SK-N-SH treated with all-trans-retinoic acid at 6 μM for 48 hours (cell line): Measurements from ENCODE around the gene SLC35A1.

ENCODE experiments used
- ATAC-seq: fragments of 200-7000 bp; cut with Tn5 transposase; 3 replicates; pipeline ENCODE4 v1.9.1; 2020; ENCODE audit warnings: mild to moderate bottlenecking, moderate library complexity
- ARNTL ChIP-seq: fragments of 450-650 bp; formaldehyde crosslinking; IDR thresholded peaks from 2 replicates; pipeline ENCODE4 v1.5.0; 2020; ENCODE audit warnings: low read depth, mild to moderate bottlenecking, moderate library complexity, borderline replicate concordance
- BACH2 ChIP-seq: fragments of 250-450 bp; sonication (Bioruptor Pico); IDR thresholded peaks from 2 replicates; pipeline ENCODE4 v1.9.0; 2021; ENCODE audit warnings: mild to moderate bottlenecking, borderline replicate concordance
- CREB5 ChIP-seq: fragments of 250-450 bp; sonication (Bioruptor Pico); IDR thresholded peaks from 2 replicates; pipeline ENCODE4 v1.5.1; 2020; ENCODE audit warnings: low read depth, mild to moderate bottlenecking, moderate library complexity
- CSDC2 ChIP-seq: fragments of 250-450 bp; sonication (Bioruptor Pico); IDR thresholded peaks from 2 replicates; pipeline ENCODE4 v1.5.0; 2020; ENCODE audit warnings: mild to moderate bottlenecking, moderate library complexity
- ESRRG ChIP-seq: fragments of 250-450 bp; sonication (Bioruptor Pico); IDR thresholded peaks from 2 replicates; pipeline ENCODE4 v1.6.1; 2021; ENCODE audit warnings: mild to moderate bottlenecking
- GLIS3 ChIP-seq: fragments of 250-450 bp; sonication (Bioruptor Pico); IDR thresholded peaks from 2 replicates; pipeline ENCODE4 v1.5.0; 2020; ENCODE audit warnings: mild to moderate bottlenecking, moderate library complexity
- ISL1 ChIP-seq: fragments of 250-450 bp; sonication (Bioruptor Pico); IDR thresholded peaks from 2 replicates; pipeline ENCODE4 v2.1.2; 2022; ENCODE audit warnings: mild to moderate bottlenecking, moderate library complexity
- OSR1 ChIP-seq: fragments of 250-450 bp; sonication (Bioruptor Pico); IDR thresholded peaks from 2 replicates; pipeline ENCODE4 v1.8.0; 2022; ENCODE audit warnings: moderate library complexity, mild to moderate bottlenecking, inconsistent platforms
- PATZ1 ChIP-seq: fragments of 250-450 bp; sonication (Bioruptor Pico); IDR thresholded peaks from 2 replicates; pipeline ENCODE4 v1.8.0; 2020; ENCODE audit warnings: mild to moderate bottlenecking, moderate library complexity, borderline replicate concordance
- PPARA ChIP-seq: fragments of 250-450 bp; sonication (Bioruptor Pico); IDR thresholded peaks from 2 replicates; pipeline ENCODE4 v1.5.0; 2020; ENCODE audit warnings: mild to moderate bottlenecking, borderline replicate concordance
- RARB ChIP-seq: fragments of 250-450 bp; sonication (Bioruptor Pico); IDR thresholded peaks from 2 replicates; pipeline ENCODE4 v1.8.0; 2021; ENCODE audit warnings: mild to moderate bottlenecking, moderate library complexity
- SNAI2 ChIP-seq: fragments of 250-450 bp; sonication (Bioruptor Pico); IDR thresholded peaks from 2 replicates; pipeline ENCODE4 v1.5.0; 2020; ENCODE audit warnings: mild to moderate bottlenecking, moderate library complexity
- TCF4 ChIP-seq: fragments of 250-450 bp; sonication (Bioruptor Pico); IDR thresholded peaks from 2 replicates; pipeline ENCODE4 v1.8.0; 2021; ENCODE audit warnings: mild to moderate bottlenecking, moderate library complexity, borderline replicate concordance
- TOX ChIP-seq: fragments of 250-450 bp; sonication (Bioruptor Pico); IDR thresholded peaks from 2 replicates; pipeline ENCODE4 v1.8.0; 2021; ENCODE audit warnings: mild to moderate bottlenecking, moderate library complexity, borderline replicate concordance
- ZC3H10 ChIP-seq: fragments of 250-450 bp; sonication (Bioruptor Pico); IDR thresholded peaks from 2 replicates; pipeline ENCODE4 v1.5.1; 2021; ENCODE audit warnings: mild to moderate bottlenecking, moderate library complexity
- ZFP3 ChIP-seq: fragments of 250-450 bp; sonication (Bioruptor Pico); IDR thresholded peaks from 2 replicates; pipeline ENCODE4 v1.5.0; 2020; ENCODE audit warnings: mild to moderate bottlenecking, moderate library complexity
- ZFP30 ChIP-seq: fragments of 450-650 bp; formaldehyde crosslinking; IDR thresholded peaks from 2 replicates; pipeline ENCODE4 v1.5.0; 2022; ENCODE audit warnings: mild to moderate bottlenecking, moderate library complexity
- ZNF565 ChIP-seq: fragments of 450-650 bp; formaldehyde crosslinking; conservative IDR thresholded peaks from 2 replicates; pipeline ENCODE4 v1.5.0; 2020; ENCODE audit warnings: low read depth, mild to moderate bottlenecking, moderate library complexity
- ZNF70 ChIP-seq: fragments of 450-650 bp; formaldehyde crosslinking; IDR thresholded peaks from 2 replicates; pipeline ENCODE4 v1.5.0; 2020; ENCODE audit warnings: mild to moderate bottlenecking, moderate library complexity
- ZNF8 ChIP-seq: fragments of 450-650 bp; formaldehyde crosslinking; IDR thresholded peaks from 2 replicates; pipeline ENCODE4 v1.5.0; 2020; ENCODE audit warnings: mild to moderate bottlenecking, moderate library complexity
- TF ChIP-seq, protein P1 (sequence below): fragments of 250-450 bp; sonication (Bioruptor Pico); IDR thresholded peaks from 2 replicates; pipeline ENCODE4 v1.8.0; 2021; ENCODE audit warnings: low read depth, mild to moderate bottlenecking, moderate library complexity, borderline replicate concordance
- TF ChIP-seq, protein P2 (sequence below): fragments of 250-450 bp; sonication (Bioruptor Pico); IDR thresholded peaks from 2 replicates; pipeline ENCODE4 v1.5.0; 2020; ENCODE audit warnings: mild to moderate bottlenecking, moderate library complexity
- TF ChIP-seq, protein P3 (sequence below): fragments of 250-450 bp; sonication (Bioruptor Pico); IDR thresholded peaks from 2 replicates; pipeline ENCODE4 v1.5.1; 2021; ENCODE audit warnings: mild to moderate bottlenecking, moderate library complexity

Gene SLC35A1

GRCh38 chr6:87430499-87430898, 42.3 kb upstream of the SLC35A1 start:
- TF ChIP-seq, protein P1, sequence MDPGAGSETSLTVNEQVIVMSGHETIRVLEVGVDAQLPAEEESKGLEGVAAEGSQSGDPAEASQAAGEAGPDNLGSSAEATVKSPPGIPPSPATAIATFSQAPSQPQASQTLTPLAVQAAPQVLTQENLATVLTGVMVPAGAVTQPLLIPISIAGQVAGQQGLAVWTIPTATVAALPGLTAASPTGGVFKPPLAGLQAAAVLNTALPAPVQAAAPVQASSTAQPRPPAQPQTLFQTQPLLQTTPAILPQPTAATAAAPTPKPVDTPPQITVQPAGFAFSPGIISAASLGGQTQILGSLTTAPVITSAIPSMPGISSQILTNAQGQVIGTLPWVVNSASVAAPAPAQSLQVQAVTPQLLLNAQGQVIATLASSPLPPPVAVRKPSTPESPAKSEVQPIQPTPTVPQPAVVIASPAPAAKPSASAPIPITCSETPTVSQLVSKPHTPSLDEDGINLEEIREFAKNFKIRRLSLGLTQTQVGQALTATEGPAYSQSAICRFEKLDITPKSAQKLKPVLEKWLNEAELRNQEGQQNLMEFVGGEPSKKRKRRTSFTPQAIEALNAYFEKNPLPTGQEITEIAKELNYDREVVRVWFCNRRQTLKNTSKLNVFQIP (CRISPR knock-in tag), result no peak
- no peak for ATAC-seq

- TF ChIP-seq CSDC2 (CRISPR knock-in tag) (no peak), ESRRG (no peak), ZFP30 (CRISPR knock-in tag) (no peak), ZNF565 (CRISPR knock-in tag) (no peak), ARNTL (no peak), RARB (CRISPR knock-in tag) (no peak), OSR1 (CRISPR knock-in tag) (no peak), CREB5 (CRISPR knock-in tag) (no peak), BACH2 (CRISPR knock-in tag) (no peak)
- TF ChIP-seq, protein P1 (CRISPR knock-in tag), result no peak
Observed at GRCh38 chr6:87431263-87431662, 41.5 kb upstream of the SLC35A1 start.

GRCh38 chr6:87436435-87436834, 36.3 kb upstream of the SLC35A1 start:
- no peak for TF ChIP-seq BACH2 (CRISPR knock-in tag)
- TF ChIP-seq GLIS3 (CRISPR knock-in tag), result no peak
- TF ChIP-seq TCF4 (CRISPR knock-in tag), result no peak
- no peak for TF ChIP-seq PATZ1 (CRISPR knock-in tag)
- TF ChIP-seq, protein P2, sequence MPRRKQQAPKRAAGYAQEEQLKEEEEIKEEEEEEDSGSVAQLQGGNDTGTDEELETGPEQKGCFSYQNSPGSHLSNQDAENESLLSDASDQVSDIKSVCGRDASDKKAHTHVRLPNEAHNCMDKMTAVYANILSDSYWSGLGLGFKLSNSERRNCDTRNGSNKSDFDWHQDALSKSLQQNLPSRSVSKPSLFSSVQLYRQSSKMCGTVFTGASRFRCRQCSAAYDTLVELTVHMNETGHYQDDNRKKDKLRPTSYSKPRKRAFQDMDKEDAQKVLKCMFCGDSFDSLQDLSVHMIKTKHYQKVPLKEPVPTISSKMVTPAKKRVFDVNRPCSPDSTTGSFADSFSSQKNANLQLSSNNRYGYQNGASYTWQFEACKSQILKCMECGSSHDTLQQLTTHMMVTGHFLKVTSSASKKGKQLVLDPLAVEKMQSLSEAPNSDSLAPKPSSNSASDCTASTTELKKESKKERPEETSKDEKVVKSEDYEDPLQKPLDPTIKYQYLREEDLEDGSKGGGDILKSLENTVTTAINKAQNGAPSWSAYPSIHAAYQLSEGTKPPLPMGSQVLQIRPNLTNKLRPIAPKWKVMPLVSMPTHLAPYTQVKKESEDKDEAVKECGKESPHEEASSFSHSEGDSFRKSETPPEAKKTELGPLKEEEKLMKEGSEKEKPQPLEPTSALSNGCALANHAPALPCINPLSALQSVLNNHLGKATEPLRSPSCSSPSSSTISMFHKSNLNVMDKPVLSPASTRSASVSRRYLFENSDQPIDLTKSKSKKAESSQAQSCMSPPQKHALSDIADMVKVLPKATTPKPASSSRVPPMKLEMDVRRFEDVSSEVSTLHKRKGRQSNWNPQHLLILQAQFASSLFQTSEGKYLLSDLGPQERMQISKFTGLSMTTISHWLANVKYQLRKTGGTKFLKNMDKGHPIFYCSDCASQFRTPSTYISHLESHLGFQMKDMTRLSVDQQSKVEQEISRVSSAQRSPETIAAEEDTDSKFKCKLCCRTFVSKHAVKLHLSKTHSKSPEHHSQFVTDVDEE, result peak; percentile 46; the same call in 1 of the 2 replicates
- TF ChIP-seq RARB (CRISPR knock-in tag), result no peak
- TF ChIP-seq ZC3H10 (CRISPR knock-in tag), result no peak
- no peak for TF ChIP-seq OSR1 (CRISPR knock-in tag)
- TF ChIP-seq ZNF8 (CRISPR knock-in tag), result no peak
- TF ChIP-seq TOX (CRISPR knock-in tag), result no peak
- TF ChIP-seq, protein P1 (CRISPR knock-in tag), result no peak
- no peak for TF ChIP-seq ESRRG
- TF ChIP-seq ZNF70 (CRISPR knock-in tag), result no peak
- no peak for TF ChIP-seq ZFP30 (CRISPR knock-in tag)
- 0 out of 2 replicates have a peak, but pooled peaks have one; percentile 74 for TF ChIP-seq CSDC2 (CRISPR knock-in tag)
- TF ChIP-seq ZFP3 (CRISPR knock-in tag), result peak; percentile 51; the same call in 1 of the 2 replicates
- TF ChIP-seq ZNF565 (CRISPR knock-in tag), result no peak
- no peak for TF ChIP-seq PPARA (CRISPR knock-in tag)
- TF ChIP-seq, protein P3, sequence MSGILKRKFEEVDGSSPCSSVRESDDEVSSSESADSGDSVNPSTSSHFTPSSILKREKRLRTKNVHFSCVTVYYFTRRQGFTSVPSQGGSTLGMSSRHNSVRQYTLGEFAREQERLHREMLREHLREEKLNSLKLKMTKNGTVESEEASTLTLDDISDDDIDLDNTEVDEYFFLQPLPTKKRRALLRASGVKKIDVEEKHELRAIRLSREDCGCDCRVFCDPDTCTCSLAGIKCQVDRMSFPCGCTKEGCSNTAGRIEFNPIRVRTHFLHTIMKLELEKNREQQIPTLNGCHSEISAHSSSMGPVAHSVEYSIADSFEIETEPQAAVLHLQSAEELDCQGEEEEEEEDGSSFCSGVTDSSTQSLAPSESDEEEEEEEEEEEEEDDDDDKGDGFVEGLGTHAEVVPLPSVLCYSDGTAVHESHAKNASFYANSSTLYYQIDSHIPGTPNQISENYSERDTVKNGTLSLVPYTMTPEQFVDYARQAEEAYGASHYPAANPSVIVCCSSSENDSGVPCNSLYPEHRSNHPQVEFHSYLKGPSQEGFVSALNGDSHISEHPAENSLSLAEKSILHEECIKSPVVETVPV, result no peak
- no peak for TF ChIP-seq SNAI2
- TF ChIP-seq CREB5 (CRISPR knock-in tag), result no peak
- no peak for TF ChIP-seq ARNTL
- no peak for TF ChIP-seq ISL1 (CRISPR knock-in tag)
- peak; percentile 70 for ATAC-seq

More at GRCh38 chr6:87431263-87431662, 41.5 kb upstream of the SLC35A1 start:
- ATAC-seq, result no peak
